Psoas muscle (tissue), 8 donors: ENCODE measurements around the gene CLEC2B. TPM values are rescaled to one million over a fixed set of nuclear protein-coding genes. Genes with fewer than 3 reads are reported as not detected.

Experiments used
- ATAC-seq, 4 donors: fragments of 200-7000 bp; cut with Tn5 transposase; one replicate each; pipeline ENCODE4 v1.9.1; 2020; ENCODE audit warnings: moderate library complexity in 3 of 4, mild to moderate bottlenecking in 2 of 4
- DNase-seq, 2 donors: peaks; one replicate each; pipeline ENCODE4 v3.0.0-alpha.2; 2020
- H3K27ac ChIP-seq: fragments of 200-600 bp; one replicate; pipeline ENCODE4 v1.8.0; 2022
- H3K27me3 ChIP-seq, 3 donors: fragments of 200-600 bp in 1 of 3; one replicate each; pipeline versions ENCODE4 v1.6.1 to v1.8.0; 2013 to 2022; ENCODE audit warnings: low read length in 2 of 3, mild to moderate bottlenecking in 2 of 3, moderate library complexity in 1 of 3; ENCODE audit not compliant: insufficient read depth in 3 of 3
- H3K36me3 ChIP-seq, 2 donors: fragments of 200-600 bp in 1 of 2; one replicate each; pipeline versions ENCODE4 v1.6.1 to v1.8.0; 2013 to 2022; ENCODE audit warnings: low read depth in 1 of 2, mild to moderate bottlenecking in 1 of 2, moderate library complexity in 1 of 2; ENCODE audit not compliant: insufficient read depth in 1 of 2
- H3K4me1 ChIP-seq: fragments of 200-600 bp; one replicate; pipeline ENCODE4 v1.8.0; 2022
- H3K4me3 ChIP-seq: fragments of 200-600 bp; one replicate; pipeline ENCODE4 v1.8.0; 2022; ENCODE audit warnings: mild to moderate bottlenecking
- H3K9me3 ChIP-seq: fragments of 200-600 bp; one replicate; pipeline ENCODE4 v1.8.0; 2022
- CTCF ChIP-seq: fragments of 200-600 bp; IDR thresholded peaks from one replicate; pipeline ENCODE4 v1.8.0; 2022; ENCODE audit warnings: antibody characterized with exemption
- WGBS, 3 donors: extraction: QIAGEN DNeasy Blood & Tissue Kit; methylation state at CpG; one replicate each; pipeline versions ENCODE4 v1.1.6 to v1.1.7; 2013; 5-methylcytosine and 5-hydroxymethylcytosine counted together
- intact Hi-C, 2 donors: fragments of 100-400 bp; cut with DNase I; formaldehyde crosslinking; loops; one replicate each; pipeline versions ENCODE4 v1.11.0 to v1.14.2; 2022
- polyA plus RNA-seq, 3 donors: library from polyadenylated mRNA; stranded (reverse); fragments of 200-250 nt; gene quantifications; one replicate each; pipeline ENCODE4 v1.2.3, GENCODE V29; 2013
- total RNA-seq, 4 donors: library from RNA; stranded (reverse); fragmentation: NEBNext Ultra II Directional in 2 of 4; extraction: Animal tissue kit (Norgen Biotek cat#: 25700) in 2 of 4; gene quantifications; one replicate each; pipeline versions ENCODE4 v1.2.1 to v1.2.4, GENCODE V29; 2021 to 2023
- donor health status: healthy with polysubstance abuse.
- donor health status: DM: no; HTN: no; CAD: no; lungs with moderate emphysema.
- donor health status: Bipolar disorder and iron deficiency.
- donor health status: healthy.
- donor health status: DM: yes; HTN: yes; CAD: no.
- donor health status: DM: no; HTN: no; CAD: no.
- donor health status: DM: no; HTN: no; CAD: no.
- donor health status: DM: yes; HTN: yes; CAD: no.

The CLEC2B gene
- total and polyA plus RNA-seq, 7 donors, result 5.5 to 24.9 (median 12.6) TPM

GRCh38 chr12:9820281-9820930, 48.7 kb downstream of the CLEC2B start:
- Histone ChIP-seq H3K36me3 (no peaks in the 10 kb centered on the region), H3K9me3 (no peaks in the 10 kb centered on the region), H3K27me3 (no peaks in the 10 kb centered on the region), H3K4me3 (no peak overlapping the region), H3K27ac (no peak overlapping the region), H3K4me1 (no peaks in the 10 kb centered on the region)
- intact Hi-C loops, result no loop called here
- 85 to 90% (median 89%) methylated on average over 9 of the region's 9 CpGs for WGBS, 3 donors
- no peak for TF ChIP-seq CTCF
- no peak for ATAC-seq
- DNase-seq, result no peak

- peak; percentile 54 for TF ChIP-seq CTCF
- no peaks in the 10 kb centered on the region for H3K27me3 ChIP-seq
- H3K27ac ChIP-seq, result no peak overlapping the region
- WGBS, 3 donors, result 52 to 54% (median 54%) methylated on average over 32 of the region's 32 CpGs
- H3K36me3 ChIP-seq, result no peaks in the 10 kb centered on the region
- H3K4me3 ChIP-seq, result peak overlapping the region; percentile 45
- no peaks in the 10 kb centered on the region for H3K4me1 ChIP-seq
- H3K9me3 ChIP-seq, result no peaks in the 10 kb centered on the region
- intact Hi-C loops, result loop anchor here (5.0 to 10.0 kb wide), 2 partner anchors 111 to 113 kb away; no protein-coding TSS in a partner anchor
- peak; percentile 74 to 84 for DNase-seq
- peak; percentile 64 to 85 (median 75) for ATAC-seq
Observed at GRCh38 chr12:9813821-9814798, 55.0 kb downstream of the CLEC2B start.

GRCh38 chr12:9811621-9812020, 57.5 kb downstream of the CLEC2B start:
- no peak for ATAC-seq
- H3K9me3 ChIP-seq, result no peaks in the 10 kb centered on the region
- H3K4me1 ChIP-seq, result no peaks in the 10 kb centered on the region
- no peaks in the 10 kb centered on the region for H3K36me3 ChIP-seq
- H3K27me3 ChIP-seq, result no peaks in the 10 kb centered on the region
- no peak for TF ChIP-seq CTCF
- no peak overlapping the region for H3K27ac ChIP-seq
- no peak overlapping the region for H3K4me3 ChIP-seq
- intact Hi-C loops, result loop anchor here (5.0 to 10.0 kb wide), 2 partner anchors 113 to 116 kb away; no protein-coding TSS in a partner anchor
- no peak for DNase-seq
- WGBS, 3 donors, result 89 to 94% (median 90%) methylated on average over 5 of the region's 5 CpGs

GRCh38 chr12:9810671-9811070, 58.5 kb downstream of the CLEC2B start:
- Histone ChIP-seq H3K27me3 (no peaks in the 10 kb centered on the region), H3K36me3 (no peaks in the 10 kb centered on the region), H3K4me3 (no peak overlapping the region), H3K27ac (no peak overlapping the region), H3K9me3 (no peaks in the 10 kb centered on the region), H3K4me1 (peaks cover 7% of the 10 kb centered on the region)
- no peak for ATAC-seq
- 67 to 76% (median 76%) methylated on average over 2 of the region's 2 CpGs for WGBS, 3 donors
- DNase-seq, result no peak
- intact Hi-C loops, result loop anchor here (5.0 to 10.0 kb wide), 2 partner anchors 114 to 117 kb away; no protein-coding TSS in a partner anchor
- no peak for TF ChIP-seq CTCF
